D721Med (cell line): ENCODE measurements around the gene ACCSL.

Experiments used
- DNase-seq: peaks from one replicate; pipeline ENCODE4 v3.0.0; 2011; ENCODE audit warnings: low spot score; ENCODE audit not compliant: insufficient read length
- FAIRE-seq: peaks from 2 replicates; lab custom pipeline; 2011; peaks lifted over from hg19 to GRCh38; lab: Jason Lieb, UNC
- TF ChIP-seq, protein P1 (sequence below): IDR thresholded peaks from 2 replicates; pipeline ENCODE4 v1.5.1; 2012; ENCODE audit warnings: mild to moderate bottlenecking, control low read depth; ENCODE audit not compliant: insufficient read depth; ENCODE audit errors: missing control alignments

The ACCSL gene

DNA sequence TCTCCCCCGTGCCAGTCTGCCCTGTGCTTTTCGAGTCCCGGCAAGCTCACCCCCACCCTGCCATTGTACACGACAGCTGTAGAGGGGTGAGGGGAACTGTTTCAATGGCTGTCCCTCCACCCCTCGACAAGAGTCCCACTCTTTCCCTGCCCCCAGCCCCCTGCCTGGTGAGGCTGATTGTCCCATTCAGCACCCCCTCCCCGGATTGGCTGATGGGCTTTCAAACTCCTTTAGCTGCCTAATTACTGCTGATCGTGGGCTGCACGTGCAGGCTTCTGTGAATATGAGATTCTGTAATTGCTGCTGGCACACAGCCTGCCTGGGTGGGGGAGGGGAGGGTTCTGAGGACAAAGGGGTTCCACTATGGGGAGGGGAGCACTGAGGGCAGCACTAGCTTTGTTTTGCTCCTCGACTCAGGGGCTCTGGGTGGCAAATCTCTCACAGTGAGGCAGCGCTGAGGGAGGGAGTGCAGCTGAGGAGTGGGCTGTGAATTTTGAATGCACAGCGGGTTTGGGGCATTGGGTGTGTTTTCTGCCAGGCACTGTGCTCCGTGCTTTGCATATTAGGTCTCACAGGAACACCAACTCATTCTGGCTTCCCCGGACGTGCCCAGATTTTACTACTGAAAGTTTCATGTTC lies 42.6 kb upstream of the ACCSL start:
- TF ChIP-seq, protein P1, sequence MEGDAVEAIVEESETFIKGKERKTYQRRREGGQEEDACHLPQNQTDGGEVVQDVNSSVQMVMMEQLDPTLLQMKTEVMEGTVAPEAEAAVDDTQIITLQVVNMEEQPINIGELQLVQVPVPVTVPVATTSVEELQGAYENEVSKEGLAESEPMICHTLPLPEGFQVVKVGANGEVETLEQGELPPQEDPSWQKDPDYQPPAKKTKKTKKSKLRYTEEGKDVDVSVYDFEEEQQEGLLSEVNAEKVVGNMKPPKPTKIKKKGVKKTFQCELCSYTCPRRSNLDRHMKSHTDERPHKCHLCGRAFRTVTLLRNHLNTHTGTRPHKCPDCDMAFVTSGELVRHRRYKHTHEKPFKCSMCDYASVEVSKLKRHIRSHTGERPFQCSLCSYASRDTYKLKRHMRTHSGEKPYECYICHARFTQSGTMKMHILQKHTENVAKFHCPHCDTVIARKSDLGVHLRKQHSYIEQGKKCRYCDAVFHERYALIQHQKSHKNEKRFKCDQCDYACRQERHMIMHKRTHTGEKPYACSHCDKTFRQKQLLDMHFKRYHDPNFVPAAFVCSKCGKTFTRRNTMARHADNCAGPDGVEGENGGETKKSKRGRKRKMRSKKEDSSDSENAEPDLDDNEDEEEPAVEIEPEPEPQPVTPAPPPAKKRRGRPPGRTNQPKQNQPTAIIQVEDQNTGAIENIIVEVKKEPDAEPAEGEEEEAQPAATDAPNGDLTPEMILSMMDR, result no peak
- no peak for FAIRE-seq
- DNase-seq, result no peak

DNA sequence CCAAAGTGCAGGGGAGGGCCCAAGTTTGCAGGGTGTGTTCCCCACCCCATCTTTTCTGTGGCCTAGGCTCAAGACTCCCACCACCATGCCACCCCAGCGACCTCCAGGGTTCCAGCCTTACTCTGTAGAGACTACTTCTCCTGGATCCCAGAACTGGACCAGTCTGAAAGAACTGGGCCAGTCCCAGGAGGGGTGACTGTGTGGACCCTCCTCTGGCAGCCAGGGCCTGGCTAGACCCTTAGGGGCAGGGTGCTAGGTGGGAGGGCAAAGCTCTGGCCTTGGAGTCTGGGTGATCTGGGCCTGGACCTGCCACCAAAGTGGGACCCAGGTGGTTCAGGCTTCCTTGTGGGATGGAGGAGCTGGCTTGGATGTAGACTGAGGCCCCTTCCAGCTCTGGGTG lies 41.8 kb upstream of the ACCSL start:
- no peak for DNase-seq
- no peak for FAIRE-seq
- TF ChIP-seq, protein P1, result no peak

DNA sequence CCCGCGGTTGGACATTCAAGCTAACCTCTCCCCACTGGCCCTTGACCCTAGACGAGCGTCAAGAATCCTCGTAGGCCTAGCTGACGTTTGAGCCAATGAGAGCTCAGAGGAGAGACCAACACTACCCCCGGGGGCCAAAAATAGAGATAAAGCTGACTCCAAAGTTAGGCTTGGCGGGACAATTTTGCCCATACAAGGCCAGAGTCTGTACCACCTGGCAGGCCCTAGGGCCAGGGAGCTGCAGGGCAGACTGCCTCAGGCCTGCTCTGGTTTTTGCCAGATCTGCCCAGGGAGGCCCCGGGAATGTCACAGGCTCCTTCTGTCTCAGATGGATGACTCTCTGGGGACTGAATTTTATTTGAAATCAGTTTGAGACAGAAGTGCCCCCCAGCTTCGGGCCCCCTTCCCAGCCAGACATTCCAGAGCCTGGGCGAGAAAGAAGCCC lies 40.8 kb upstream of the ACCSL start:
- TF ChIP-seq, protein P1, result no peak
- no peak for DNase-seq
- no peak for FAIRE-seq

DNA sequence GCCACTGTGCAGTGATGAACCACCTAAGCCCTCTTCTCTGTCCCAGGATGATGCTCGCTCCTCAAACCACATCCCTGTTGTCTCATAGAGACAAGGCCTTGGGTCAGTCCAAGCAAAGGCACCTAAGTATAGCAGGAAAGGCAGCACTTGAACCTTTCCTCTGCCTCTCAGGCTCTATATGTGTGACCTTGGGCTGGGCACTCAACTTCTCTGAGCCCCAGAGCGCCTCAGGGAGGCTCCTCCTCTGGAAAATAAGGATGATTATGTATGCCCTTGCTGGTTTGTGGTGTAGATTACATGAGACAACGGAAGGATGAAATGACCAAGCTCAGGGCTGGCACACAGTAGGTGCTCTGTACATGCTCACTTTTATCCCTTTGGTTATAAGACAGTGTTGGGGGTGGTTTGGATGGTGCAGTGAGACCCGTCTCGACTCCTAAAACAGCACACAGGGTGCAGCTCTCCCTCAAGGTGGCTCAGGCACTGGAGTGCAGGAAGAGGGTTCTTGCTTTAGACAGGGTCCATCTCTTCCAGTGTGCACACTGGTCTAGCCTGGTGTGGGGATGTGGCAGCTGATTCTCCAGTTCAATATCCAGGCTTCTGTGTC lies 40.2 kb upstream of the ACCSL start:
- DNase-seq (no peak), FAIRE-seq (no peak)
- TF ChIP-seq, protein P1, result no peak

DNA sequence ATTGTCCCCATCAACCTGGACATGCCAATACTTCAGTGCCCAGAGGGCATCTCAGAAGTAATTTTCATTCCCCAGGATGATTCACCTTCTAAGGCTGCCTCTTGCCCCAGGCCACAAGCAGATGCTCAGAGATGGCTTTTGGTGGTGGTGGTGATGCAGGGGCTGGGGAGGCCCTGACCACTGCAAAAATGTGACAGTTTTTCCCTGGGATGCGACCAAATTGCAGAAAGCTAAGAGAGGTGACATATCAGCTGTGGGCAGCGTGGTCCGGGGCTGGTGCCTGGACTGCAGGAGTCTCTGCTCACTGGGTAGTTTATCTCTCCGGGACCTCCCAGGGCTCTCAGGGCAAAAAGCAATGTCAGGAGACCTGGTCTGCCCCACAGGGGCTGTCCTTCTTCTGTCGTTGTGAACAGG lies 39.7 kb upstream of the ACCSL start:
- DNase-seq (no peak), FAIRE-seq (no peak)
- TF ChIP-seq, protein P1, result no peak

DNA sequence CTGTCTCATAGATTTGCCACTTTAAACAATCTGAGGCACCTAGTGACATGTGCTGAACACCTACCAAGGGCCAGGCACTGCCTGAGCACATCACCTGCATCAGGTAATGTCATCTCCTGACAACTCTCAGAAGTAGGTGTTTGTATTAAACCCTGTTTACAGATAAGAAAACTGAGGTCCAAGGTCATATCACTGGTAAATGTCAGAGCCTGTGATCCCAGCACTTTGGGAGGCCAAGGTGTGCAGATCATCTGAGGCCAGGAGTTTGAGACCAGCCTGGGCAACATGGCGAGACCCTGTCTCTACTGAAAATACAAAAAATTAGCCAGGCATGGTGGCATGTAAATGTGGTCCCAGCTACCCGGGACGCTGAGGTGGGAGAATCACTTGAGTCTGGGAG lies 39.1 kb upstream of the ACCSL start:
- TF ChIP-seq, protein P1, result no peak
- DNase-seq (no peak), FAIRE-seq (no peak)

DNA sequence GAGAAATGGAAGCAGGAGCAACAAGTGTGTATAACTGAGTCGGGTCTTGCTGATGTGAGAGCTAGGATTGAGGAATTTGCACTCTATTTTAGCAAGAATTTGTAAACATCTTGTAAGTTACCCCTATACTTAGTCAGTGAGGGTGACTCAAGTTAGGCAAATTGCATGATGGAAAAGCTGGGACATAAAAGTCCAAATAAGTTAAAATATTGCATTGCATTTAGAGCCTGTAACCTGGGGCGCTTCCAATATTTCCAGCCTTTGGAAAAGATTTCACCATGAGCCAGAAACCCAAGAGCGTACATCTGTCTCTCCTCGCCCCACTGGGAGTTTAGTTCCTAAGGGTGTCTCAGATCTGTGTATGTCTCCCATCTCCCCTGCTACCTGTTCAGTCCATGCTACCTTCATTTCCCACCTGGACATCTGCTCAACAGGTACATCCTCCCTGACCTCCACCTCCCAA lies 37.0 kb upstream of the ACCSL start:
- TF ChIP-seq, protein P1, result no peak
- DNase-seq, result no peak
- no peak for FAIRE-seq
